GM12801 (cell line): ENCODE measurements around the gene GABRG3.

Experiments
- TF ChIP-seq, protein P1 (sequence below): IDR thresholded peaks from one replicate; pipeline ENCODE4 v1.5.1; 2011; ENCODE audit warnings: control low read depth; ENCODE audit not compliant: insufficient read length; ENCODE audit errors: extremely low read depth

The GABRG3 gene

DNA sequence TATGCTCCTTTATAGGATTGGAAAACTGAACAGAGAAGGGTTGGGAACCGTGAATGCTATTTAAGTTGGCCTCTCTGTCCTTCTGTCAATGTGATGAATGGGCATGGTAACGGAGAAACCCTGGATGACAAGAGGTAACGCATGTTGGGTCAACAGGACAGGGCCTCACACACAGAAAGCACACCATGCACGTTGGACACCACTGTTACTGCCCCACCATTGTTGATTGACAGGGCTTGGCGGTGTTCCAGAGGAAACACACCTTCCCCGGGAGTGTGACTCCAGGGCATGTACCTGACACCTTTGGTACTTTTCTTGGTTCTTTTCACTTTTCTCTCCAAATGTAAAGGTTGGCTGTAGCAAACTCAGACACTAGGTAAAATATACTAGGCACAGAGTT lies 579.7 kb downstream of the GABRG3 start:
- TF ChIP-seq, protein P1, sequence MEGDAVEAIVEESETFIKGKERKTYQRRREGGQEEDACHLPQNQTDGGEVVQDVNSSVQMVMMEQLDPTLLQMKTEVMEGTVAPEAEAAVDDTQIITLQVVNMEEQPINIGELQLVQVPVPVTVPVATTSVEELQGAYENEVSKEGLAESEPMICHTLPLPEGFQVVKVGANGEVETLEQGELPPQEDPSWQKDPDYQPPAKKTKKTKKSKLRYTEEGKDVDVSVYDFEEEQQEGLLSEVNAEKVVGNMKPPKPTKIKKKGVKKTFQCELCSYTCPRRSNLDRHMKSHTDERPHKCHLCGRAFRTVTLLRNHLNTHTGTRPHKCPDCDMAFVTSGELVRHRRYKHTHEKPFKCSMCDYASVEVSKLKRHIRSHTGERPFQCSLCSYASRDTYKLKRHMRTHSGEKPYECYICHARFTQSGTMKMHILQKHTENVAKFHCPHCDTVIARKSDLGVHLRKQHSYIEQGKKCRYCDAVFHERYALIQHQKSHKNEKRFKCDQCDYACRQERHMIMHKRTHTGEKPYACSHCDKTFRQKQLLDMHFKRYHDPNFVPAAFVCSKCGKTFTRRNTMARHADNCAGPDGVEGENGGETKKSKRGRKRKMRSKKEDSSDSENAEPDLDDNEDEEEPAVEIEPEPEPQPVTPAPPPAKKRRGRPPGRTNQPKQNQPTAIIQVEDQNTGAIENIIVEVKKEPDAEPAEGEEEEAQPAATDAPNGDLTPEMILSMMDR, result no peak

DNA sequence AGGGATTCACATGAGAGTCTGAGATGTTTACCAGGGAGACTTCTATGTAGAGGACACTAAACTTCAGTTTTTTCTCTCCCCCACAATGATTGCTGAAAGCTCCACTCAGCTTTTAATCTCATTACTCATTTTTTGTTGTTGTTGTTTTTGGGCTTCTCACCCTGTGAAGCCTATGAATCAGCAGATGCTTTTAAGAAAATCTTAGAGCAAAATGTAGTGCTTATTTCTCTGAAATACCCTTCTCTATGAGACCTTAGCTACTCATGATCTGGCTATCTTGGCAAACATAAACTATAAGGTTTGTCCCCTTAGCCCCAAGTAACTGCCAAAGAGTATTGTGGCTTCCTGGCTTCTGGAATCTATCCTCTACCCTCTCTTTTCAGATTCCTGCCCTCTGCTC lies 590.8 kb downstream of the GABRG3 start:
- TF ChIP-seq, protein P1, result no peak

DNA sequence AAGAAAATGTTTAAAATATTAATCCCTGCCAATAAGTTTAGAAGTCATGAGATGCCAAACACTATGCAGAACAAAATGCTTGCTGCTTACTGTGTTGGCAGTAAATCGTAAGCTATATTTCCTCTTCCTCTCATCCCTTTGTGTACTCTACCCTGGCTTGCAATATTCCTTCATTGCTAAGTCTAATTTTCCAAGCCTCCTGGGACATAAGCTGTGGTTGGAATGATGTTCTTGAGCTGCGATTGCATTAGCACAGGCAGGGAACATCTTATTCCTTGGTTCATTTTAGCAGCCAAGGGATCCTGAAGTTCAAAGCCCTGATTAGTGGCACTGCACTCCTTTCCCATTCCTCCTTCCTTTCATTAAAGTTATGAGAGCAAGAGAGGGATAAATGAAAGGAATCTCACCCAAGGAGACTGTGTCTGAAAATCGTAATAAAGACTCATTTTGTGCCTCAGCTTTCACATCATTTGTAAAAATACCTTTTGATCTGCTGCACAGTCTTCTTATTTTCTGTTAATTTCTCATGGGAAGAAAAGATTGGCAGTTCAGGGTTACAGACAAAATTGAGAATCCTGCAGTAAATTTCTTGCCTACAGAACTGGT lies 592.9 kb downstream of the GABRG3 start:
- TF ChIP-seq, protein P1, result no peak

DNA sequence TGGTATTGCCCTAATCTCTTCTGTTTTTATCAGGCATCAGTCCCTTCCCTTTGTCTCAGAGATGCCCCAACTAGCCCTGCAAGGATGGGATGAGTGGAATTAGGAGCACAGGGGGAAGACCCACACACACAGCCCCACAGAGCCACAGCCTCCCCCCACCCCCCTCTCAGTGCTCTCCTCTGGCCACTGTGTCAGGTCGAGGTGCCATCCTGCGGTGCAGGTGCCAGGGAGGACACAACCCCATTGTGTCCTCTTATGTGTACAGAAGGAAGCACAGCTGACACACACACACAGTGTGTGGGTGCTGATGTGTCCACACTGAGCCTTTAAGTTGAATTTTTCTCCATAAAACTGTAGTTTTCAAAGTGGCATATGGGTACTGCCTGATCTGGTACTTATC lies 593.7 kb downstream of the GABRG3 start:
- TF ChIP-seq, protein P1, result no peak

DNA sequence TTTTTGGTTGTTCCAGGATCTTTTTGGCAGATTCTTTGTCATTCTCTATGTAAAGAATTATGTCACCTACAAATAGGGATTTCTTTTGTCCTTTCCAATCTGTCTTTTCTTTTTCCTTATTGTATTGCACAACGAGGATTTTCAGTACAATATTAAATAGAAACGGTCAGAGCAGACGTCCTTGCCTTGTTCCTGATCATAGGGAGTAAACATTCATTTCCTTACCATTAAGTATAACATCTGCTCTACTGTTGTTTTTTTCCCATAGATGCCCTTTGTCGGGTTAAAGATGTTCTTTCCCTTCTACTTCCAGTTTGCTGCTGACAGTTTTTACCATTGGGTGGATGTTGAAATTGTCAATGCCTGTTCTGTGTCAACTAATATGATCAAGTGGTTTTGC lies 599.8 kb downstream of the GABRG3 start:
- TF ChIP-seq, protein P1, result no peak

DNA sequence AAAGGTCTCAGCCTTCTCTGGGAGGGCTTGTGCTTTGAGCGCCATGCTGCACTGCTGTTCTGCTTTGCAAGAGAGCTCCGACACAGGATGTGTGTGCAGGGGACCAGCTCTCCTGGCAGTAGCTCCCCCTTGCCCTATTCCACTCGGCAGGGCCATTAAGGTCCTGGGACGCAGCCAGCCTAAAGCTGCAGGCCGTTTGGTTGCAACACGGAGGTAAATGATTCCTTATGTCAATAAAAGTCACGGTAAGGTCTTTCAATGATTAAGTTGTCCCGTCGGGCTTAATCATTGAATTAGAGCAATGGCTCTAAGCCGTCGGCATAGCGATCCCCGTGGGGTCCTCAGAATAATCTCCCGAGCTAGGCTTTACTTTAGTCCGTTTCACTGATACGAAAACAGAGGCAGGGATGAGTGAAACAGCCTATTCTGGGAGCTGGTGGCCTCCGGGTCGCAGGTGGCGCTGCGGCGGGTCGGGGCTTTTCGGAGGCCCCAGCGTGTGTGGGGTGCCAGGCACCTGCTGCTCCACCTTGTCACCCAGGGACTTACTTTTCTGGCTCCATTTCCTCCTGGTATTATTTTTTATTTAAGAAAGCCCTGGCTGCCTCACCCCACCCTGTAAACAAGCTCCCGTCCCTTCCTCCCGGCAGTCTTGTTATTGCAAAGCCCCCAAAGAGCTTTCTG lies 603.0 kb downstream of the GABRG3 start:
- TF ChIP-seq, protein P1, result no peak

DNA sequence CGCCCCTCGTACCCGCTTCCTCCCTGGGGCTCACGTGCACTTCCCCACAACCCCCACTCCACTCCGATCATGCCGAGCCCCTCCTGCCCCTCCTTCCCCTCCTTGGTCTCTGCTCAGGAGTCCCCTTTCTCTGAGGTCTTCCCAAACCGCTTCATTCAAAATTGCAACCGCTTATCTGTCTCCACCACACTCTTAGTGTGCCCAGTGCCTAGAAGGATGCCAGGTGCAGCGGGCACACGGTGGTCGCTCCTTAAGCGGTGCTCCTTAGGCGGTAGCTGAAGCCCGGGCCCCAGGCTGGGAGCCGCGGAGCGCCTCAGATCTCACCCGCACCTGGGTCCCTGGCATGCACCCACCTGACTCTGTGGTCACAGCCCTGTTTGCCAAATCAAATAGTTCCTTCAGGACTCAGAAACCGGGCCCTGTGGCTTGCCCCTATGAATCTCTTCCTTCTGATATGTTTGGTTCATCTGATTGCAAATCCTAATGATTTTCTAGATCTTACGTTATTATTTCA lies 603.6 kb downstream of the GABRG3 start:
- TF ChIP-seq, protein P1, result no peak
